Measurements from ENCODE around the gene AP2M1. TPM values are rescaled to one million over a fixed set of nuclear protein-coding genes. Genes with fewer than 3 reads are reported as not detected.
A peak's percentile ranks its signal among the peaks of the same experiment; 100 is the strongest.

The AP2M1 gene
- total RNA-seq, 6 donors from 2014 or later: 132 to 280 (median 198) TPM

DNA sequence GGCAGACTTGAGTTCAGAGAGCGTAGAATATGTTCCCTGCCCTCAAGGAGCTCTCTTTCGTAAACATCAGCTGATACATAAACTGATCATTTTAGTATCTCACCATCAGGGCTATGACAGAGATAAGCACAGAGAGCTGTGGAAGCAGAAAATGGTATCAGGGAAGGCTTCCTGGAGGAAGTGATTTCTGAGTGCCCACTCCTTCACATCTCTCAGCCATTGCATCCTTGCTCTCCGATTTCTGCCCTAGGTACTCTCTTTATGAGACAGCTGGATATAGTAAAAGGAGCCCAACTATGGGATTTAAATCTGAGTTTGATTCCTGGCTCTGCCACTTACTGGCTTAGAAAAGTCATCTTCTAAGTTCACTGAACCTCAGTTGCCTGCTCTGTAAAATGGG is 9.1 kb upstream of the AP2M1 start:
- Histone ChIP-seq H3K27ac (no peak overlapping the region), H3K4me1 (peaks cover 6 to 15% (median 9%) of the 10 kb centered on the region in 4 donors), H3K9me3 (no peaks in the 10 kb centered on the region), H3K36me3 (peaks cover 26 to 84% (median 70%) of the 10 kb centered on the region in 4 donors), H3K4me3 (no peak overlapping the region), H3K27me3 (no peaks in the 10 kb centered on the region)
- WGBS, 2 donors: 95 to 100% methylated on average over 3 of the region's 3 CpGs
- ATAC-seq (ENCODE audit: low FRiP score in 2 of 2) (no peak), DNase-seq (no peak)
- TF ChIP-seq EP300 (IDR thresholded peaks at IDR 0.05): no peak
- TF ChIP-seq, protein P1, sequence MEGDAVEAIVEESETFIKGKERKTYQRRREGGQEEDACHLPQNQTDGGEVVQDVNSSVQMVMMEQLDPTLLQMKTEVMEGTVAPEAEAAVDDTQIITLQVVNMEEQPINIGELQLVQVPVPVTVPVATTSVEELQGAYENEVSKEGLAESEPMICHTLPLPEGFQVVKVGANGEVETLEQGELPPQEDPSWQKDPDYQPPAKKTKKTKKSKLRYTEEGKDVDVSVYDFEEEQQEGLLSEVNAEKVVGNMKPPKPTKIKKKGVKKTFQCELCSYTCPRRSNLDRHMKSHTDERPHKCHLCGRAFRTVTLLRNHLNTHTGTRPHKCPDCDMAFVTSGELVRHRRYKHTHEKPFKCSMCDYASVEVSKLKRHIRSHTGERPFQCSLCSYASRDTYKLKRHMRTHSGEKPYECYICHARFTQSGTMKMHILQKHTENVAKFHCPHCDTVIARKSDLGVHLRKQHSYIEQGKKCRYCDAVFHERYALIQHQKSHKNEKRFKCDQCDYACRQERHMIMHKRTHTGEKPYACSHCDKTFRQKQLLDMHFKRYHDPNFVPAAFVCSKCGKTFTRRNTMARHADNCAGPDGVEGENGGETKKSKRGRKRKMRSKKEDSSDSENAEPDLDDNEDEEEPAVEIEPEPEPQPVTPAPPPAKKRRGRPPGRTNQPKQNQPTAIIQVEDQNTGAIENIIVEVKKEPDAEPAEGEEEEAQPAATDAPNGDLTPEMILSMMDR (IDR thresholded peaks at IDR 0.05): no peak
- no peak for TF ChIP-seq POLR2A (IDR thresholded peaks at IDR 0.05)
- TF ChIP-seq POLR2AphosphoS5 (IDR thresholded peaks at IDR 0.05): no peak

DNA sequence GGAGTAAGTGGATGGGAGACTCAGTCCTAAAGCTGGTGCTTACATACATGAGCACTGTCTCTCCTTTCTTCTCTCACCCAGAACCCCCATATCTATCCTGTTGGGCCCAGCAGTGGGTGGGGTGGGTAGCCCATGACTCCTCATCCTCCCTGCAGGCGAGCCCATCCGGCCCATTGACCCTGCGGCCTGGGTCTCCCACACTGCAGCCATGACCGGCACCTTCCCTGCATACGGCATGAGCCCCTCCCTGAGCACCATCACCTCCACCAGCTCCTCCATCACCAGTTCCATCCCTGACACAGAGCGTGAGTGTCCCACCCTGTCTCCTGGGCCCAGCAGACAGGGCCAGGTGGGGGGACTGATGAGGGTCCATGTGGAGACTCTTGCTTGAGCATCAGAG is 8.0 kb upstream of the AP2M1 start:
- DNase-seq (no peak), ATAC-seq (ENCODE audit: low FRiP score in 2 of 2) (no peak)
- no peaks in the 10 kb centered on the region for H3K9me3 ChIP-seq
- 97% methylated on average over 6 of the region's 6 CpGs; no CpG with 5 or more reads in 1 of the 2 donors for WGBS, 2 donors
- H3K4me1 ChIP-seq: peaks cover 0 to 3% (median 0%) of the 10 kb centered on the region in 4 donors
- no peaks in the 10 kb centered on the region for H3K27me3 ChIP-seq
- no peak overlapping the region for H3K4me3 ChIP-seq
- H3K36me3 ChIP-seq: peaks cover 28 to 95% (median 80%) of the 10 kb centered on the region in 4 donors
- no peak for TF ChIP-seq POLR2AphosphoS5 (IDR thresholded peaks at IDR 0.05)
- no peak for TF ChIP-seq EP300 (IDR thresholded peaks at IDR 0.05)
- TF ChIP-seq, protein P1 (IDR thresholded peaks at IDR 0.05): no peak
- no peak for TF ChIP-seq POLR2A (IDR thresholded peaks at IDR 0.05)
- no peak overlapping the region for H3K27ac ChIP-seq

DNA sequence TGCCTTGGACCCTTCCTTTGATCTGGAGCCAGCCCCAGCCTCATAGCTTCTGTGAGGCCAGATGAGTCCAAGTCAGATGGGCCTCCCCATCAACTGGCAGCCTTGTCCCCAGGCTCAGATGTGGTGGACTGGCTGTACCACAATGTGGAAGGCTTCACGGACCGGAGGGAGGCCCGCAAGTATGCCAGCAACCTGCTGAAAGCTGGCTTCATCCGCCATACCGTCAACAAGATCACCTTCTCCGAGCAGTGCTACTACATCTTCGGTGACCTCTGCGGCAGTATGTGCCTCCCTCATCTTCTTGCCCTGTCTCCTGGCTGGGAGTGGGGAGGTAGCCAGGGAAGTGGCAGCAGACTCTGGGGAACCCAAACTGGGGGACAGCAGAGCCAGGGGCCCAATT is 6.9 kb upstream of the AP2M1 start:
- TF ChIP-seq EP300 (IDR thresholded peaks at IDR 0.05): no peak
- TF ChIP-seq POLR2A (IDR thresholded peaks at IDR 0.05): no peak
- TF ChIP-seq POLR2AphosphoS5 (IDR thresholded peaks at IDR 0.05): no peak
- TF ChIP-seq, protein P1 (IDR thresholded peaks at IDR 0.05): no peak
- no peaks in the 10 kb centered on the region for H3K9me3 ChIP-seq
- H3K36me3 ChIP-seq: peaks cover 29 to 98% (median 86%) of the 10 kb centered on the region in 4 donors
- no peak overlapping the region for H3K27ac ChIP-seq
- no peaks in the 10 kb centered on the region for H3K4me1 ChIP-seq
- no peak for DNase-seq
- no peak for ATAC-seq (ENCODE audit: low FRiP score in 2 of 2)
- H3K27me3 ChIP-seq: no peaks in the 10 kb centered on the region
- 100% methylated on average over 8 of the region's 8 CpGs; no CpG with 5 or more reads in 1 of the 2 donors for WGBS, 2 donors
- no peak overlapping the region for H3K4me3 ChIP-seq

DNA sequence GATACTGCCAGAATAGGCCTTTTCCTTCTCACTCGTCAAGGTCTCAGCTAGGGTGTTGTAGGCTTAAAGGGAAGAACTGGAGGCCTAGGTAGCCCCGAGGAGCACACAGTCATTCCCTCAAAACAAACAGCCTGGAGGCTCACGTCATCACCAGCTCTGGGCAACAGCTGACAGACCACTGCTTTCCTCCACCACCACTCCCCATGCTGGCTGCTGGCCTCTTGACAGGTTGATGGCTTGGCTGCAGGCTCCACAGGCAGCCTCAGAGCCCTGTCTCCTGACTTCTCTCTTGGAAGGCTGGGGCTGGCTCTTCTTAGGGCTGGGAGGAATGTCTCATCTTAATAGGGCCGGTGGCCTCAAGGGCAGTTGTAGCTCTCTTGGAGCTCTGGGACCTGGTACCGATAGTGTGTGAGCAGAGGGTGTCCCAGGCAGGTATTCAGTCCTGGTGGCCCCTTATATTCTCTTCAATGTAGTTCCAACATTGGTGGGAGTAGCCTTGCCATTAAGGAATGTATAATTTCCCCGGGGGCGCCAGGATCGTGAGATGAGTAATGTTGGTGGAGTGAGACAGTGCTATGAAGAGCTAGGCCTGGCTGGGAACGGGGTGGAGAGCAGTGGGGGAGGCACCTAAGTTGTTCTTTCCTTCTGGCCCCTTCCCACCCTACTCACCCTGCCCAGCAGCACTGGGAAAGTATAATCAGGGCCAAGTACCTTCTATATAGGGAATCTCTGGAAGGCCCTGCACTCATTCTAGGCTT is 6.1 kb upstream of the AP2M1 start:
- TF ChIP-seq, protein P1 (IDR thresholded peaks at IDR 0.05): no peak
- TF ChIP-seq POLR2A (IDR thresholded peaks at IDR 0.05) (no peak), POLR2AphosphoS5 (IDR thresholded peaks at IDR 0.05) (no peak), EP300 (IDR thresholded peaks at IDR 0.05) (no peak)
- H3K9me3 ChIP-seq: no peaks in the 10 kb centered on the region
- 83 to 86% methylated on average over 7 to 9 of the region's 9 CpGs for WGBS, 2 donors
- peaks cover 29 to 95% (median 81%) of the 10 kb centered on the region in 4 donors for H3K36me3 ChIP-seq
- no peak overlapping the region for H3K4me3 ChIP-seq
- H3K27ac ChIP-seq: no peak overlapping the region
- no peaks in the 10 kb centered on the region for H3K4me1 ChIP-seq
- no peaks in the 10 kb centered on the region for H3K27me3 ChIP-seq
- ATAC-seq (ENCODE audit: low FRiP score in 2 of 2): peak in 1 of 2 donors; percentile 76
- no peak for DNase-seq

Data from upper lobe of left lung (tissue), 6 donors.